Fibroblast of lung (primary cell): Measurements from ENCODE around the gene CNTN4. TPM values are rescaled to one million over a fixed set of nuclear protein-coding genes. Genes with fewer than 3 reads are reported as not detected.

Experiments
- DNase-seq, 2 donors: peaks; one replicate each; pipeline versions ENCODE4 v3.0.0 to v3.0.0-alpha.2; 2010; ENCODE audit warnings: low read depth in 2 of 2
- H2AFZ ChIP-seq: 2 replicates; pipeline ENCODE4 v1.5.1; 2012; ENCODE audit warnings: low read length, control low read depth, inconsistent platforms
- H3K27ac ChIP-seq: 2 replicates; pipeline ENCODE4 v1.5.1; 2011; ENCODE audit warnings: low read length, control low read depth; ENCODE audit not compliant: insufficient read depth
- H3K27me3 ChIP-seq: 2 replicates; pipeline ENCODE4 v1.5.1; 2011; ENCODE audit warnings: mild to moderate bottlenecking, low read length; ENCODE audit not compliant: control insufficient read depth, insufficient read depth
- H3K36me3 ChIP-seq: 2 replicates; pipeline ENCODE4 v1.5.1; 2011; ENCODE audit warnings: low read length; ENCODE audit not compliant: control insufficient read depth, insufficient read depth
- H3K4me1 ChIP-seq: 2 replicates; pipeline ENCODE4 v1.5.1; 2011; ENCODE audit warnings: low read length; ENCODE audit not compliant: control insufficient read depth, insufficient read depth; ENCODE audit errors: extremely low read depth
- H3K4me2 ChIP-seq: 2 replicates; pipeline ENCODE4 v1.5.1; 2011; ENCODE audit warnings: low read length, control low read depth; ENCODE audit not compliant: insufficient read depth; ENCODE audit errors: extremely low read depth
- H3K4me3 ChIP-seq, 4 experiments: fragments of 200-600 bp in 1 of 4; sonication (generic) in 1 of 4; replicated peaks in 1 of 4; 2 replicates each; pipeline ENCODE4 v1.5.1; 2011 to 2016; ENCODE audit warnings: low read length in 4 of 4, low read depth in 3 of 4, mild to moderate bottlenecking in 3 of 4, control low read depth in 2 of 4, inconsistent platforms in 1 of 4, mixed read lengths in 1 of 4; ENCODE audit not compliant: insufficient read depth in 1 of 4; ENCODE audit errors: control extremely low read depth in 1 of 4
- H3K79me2 ChIP-seq: 2 replicates; pipeline ENCODE4 v1.5.1; 2012; ENCODE audit warnings: mild to moderate bottlenecking, low read length, inconsistent platforms; ENCODE audit not compliant: control insufficient read depth, insufficient read depth
- H3K9ac ChIP-seq: 2 replicates; pipeline ENCODE4 v1.5.1; 2011; ENCODE audit warnings: mild to moderate bottlenecking, low read length, control low read depth; ENCODE audit not compliant: insufficient read depth
- H3K9me3 ChIP-seq: 2 replicates; pipeline ENCODE4 v1.5.1; 2012; ENCODE audit warnings: low read depth, low read length; ENCODE audit not compliant: control insufficient read depth, insufficient read depth
- H4K20me1 ChIP-seq: 2 replicates; pipeline ENCODE4 v1.5.1; 2011; ENCODE audit warnings: low read length; ENCODE audit not compliant: control insufficient read depth, insufficient read depth; ENCODE audit errors: extremely low read depth
- CTCF ChIP-seq, 2 donors: IDR thresholded peaks in 1 of 2; conservative IDR thresholded peaks in 1 of 2; 1 replicate in 1 of 2; 2 replicates in 1 of 2; pipeline ENCODE4 v1.5.1; 2011 to 2012; ENCODE audit warnings: low read length in 2 of 2, control low read depth in 1 of 2, inconsistent platforms in 1 of 2, low read depth in 1 of 2, mild to moderate bottlenecking in 1 of 2
- EZH2 ChIP-seq: IDR thresholded peaks from 2 replicates; pipeline ENCODE4 v1.5.1; 2012; ENCODE audit warnings: low read length, control low read depth, mild to moderate bottlenecking; ENCODE audit errors: missing control alignments
- polyA plus RNA-seq, 2 donors: library from polyadenylated mRNA; depleted of rRNA in 1 of 2; stranded (reverse) in 1 of 2; unstranded in 1 of 2; fragments of >200 nt; gene quantifications; 2 replicates each; pipeline ENCODE4 v1.2.1, GENCODE V29; 2011 to 2012; ENCODE audit warnings: missing spikeins in 1 of 2
- total RNA-seq: library from RNA; depleted of rRNA; stranded (reverse); fragments of >200 nt; gene quantifications from 2 replicates; pipeline ENCODE4 v1.2.1, GENCODE V29; 2014

CNTN4 gene
- total and polyA plus RNA-seq, 2 donors (not counting 1 experiment from before 2014, with no cell fraction given) = 0.17 to 0.69 TPM

- Histone ChIP-seq H2AFZ (no peak overlapping the region), H3K4me2 (no peak overlapping the region), H3K27me3 (no peaks in the 10 kb centered on the region), H3K4me3 (no peak overlapping the region), H3K9me3 (no peaks in the 10 kb centered on the region), H3K4me1 (no peaks in the 10 kb centered on the region), H3K79me2 (no peaks in the 10 kb centered on the region), H3K36me3 (no peaks in the 10 kb centered on the region), H3K9ac (no peak overlapping the region), H3K27ac (no peak overlapping the region), H4K20me1 (no peaks in the 10 kb centered on the region)
- DNase-seq = no peak
- no peak for TF ChIP-seq CTCF (conservative IDR thresholded peaks at IDR 0.05 in 1 of 2, IDR thresholded peaks at IDR 0.05 in 1 of 2; ENCODE audit: low read depth in 1 of 2, low read length in 2 of 2)
- no peak for TF ChIP-seq EZH2
Measured at GRCh38 chr3:2567451-2567850, 468.8 kb downstream of the CNTN4 start.

GRCh38 chr3:2568156-2568555 is 469.5 kb downstream of the CNTN4 start:
- no peak for DNase-seq
- Histone ChIP-seq H3K4me3 (no peak overlapping the region), H3K9ac (no peak overlapping the region), H3K36me3 (no peaks in the 10 kb centered on the region), H3K9me3 (no peaks in the 10 kb centered on the region), H3K27me3 (no peaks in the 10 kb centered on the region), H3K4me1 (no peaks in the 10 kb centered on the region), H3K27ac (no peak overlapping the region), H4K20me1 (no peaks in the 10 kb centered on the region), H3K4me2 (no peak overlapping the region), H2AFZ (no peak overlapping the region), H3K79me2 (no peaks in the 10 kb centered on the region)
- TF ChIP-seq EZH2 (no peak), CTCF (conservative IDR thresholded peaks at IDR 0.05 in 1 of 2, IDR thresholded peaks at IDR 0.05 in 1 of 2; ENCODE audit: low read depth in 1 of 2, low read length in 2 of 2) (no peak)

GRCh38 chr3:2568929-2569328 is 470.3 kb downstream of the CNTN4 start:
- H3K4me3 ChIP-seq = no peak overlapping the region
- H3K27ac ChIP-seq = no peak overlapping the region
- no peaks in the 10 kb centered on the region for H3K79me2 ChIP-seq
- no peaks in the 10 kb centered on the region for H3K4me1 ChIP-seq
- no peaks in the 10 kb centered on the region for H3K9me3 ChIP-seq
- H2AFZ ChIP-seq = no peak overlapping the region
- TF ChIP-seq CTCF (conservative IDR thresholded peaks at IDR 0.05 in 1 of 2, IDR thresholded peaks at IDR 0.05 in 1 of 2; ENCODE audit: low read depth in 1 of 2, low read length in 2 of 2) (no peak), EZH2 (no peak)
- no peak overlapping the region for H3K4me2 ChIP-seq
- H3K9ac ChIP-seq = no peak overlapping the region
- H4K20me1 ChIP-seq = no peaks in the 10 kb centered on the region
- no peaks in the 10 kb centered on the region for H3K27me3 ChIP-seq
- DNase-seq = no peak
- H3K36me3 ChIP-seq = no peaks in the 10 kb centered on the region
